Heart right ventricle (tissue), 16 donors: ENCODE data around the gene GALNT14. TPM values are rescaled to one million over a fixed set of nuclear protein-coding genes. Genes with fewer than 3 reads are reported as not detected.

ENCODE experiments used
- ATAC-seq, 8 donors: fragments of 200-7000 bp; cut with Tn5 transposase; one replicate each; pipeline ENCODE4 v1.9.1; 2020; ENCODE audit warnings: mild to moderate bottlenecking in 8 of 8, moderate library complexity in 8 of 8, moderate number of reproducible peaks in 1 of 8
- DNase-seq, 2 donors: peaks; one replicate each; pipeline ENCODE4 v3.0.0-alpha.2; 2020
- H3K27ac ChIP-seq, 10 donors: fragments of 200-600 bp; sonication (generic) in 2 of 10; one replicate each; pipeline versions ENCODE4 v1.5.0 to v1.8.0; 2020 to 2022; ENCODE audit warnings: mild to moderate bottlenecking in 3 of 10
- H3K27me3 ChIP-seq, 7 donors: fragments of 200-600 bp; one replicate each; pipeline ENCODE4 v1.8.0; 2021 to 2022; ENCODE audit warnings: mild to moderate bottlenecking in 2 of 7
- H3K36me3 ChIP-seq, 9 donors: fragments of 200-600 bp; sonication (generic) in 1 of 9; one replicate each; pipeline versions ENCODE4 v1.5.0 to v1.8.0; 2020 to 2022; ENCODE audit warnings: mild to moderate bottlenecking in 2 of 9
- H3K4me1 ChIP-seq, 9 donors: fragments of 200-600 bp; sonication (generic) in 1 of 9; one replicate each; pipeline versions ENCODE4 v1.5.0 to v1.8.0; 2020 to 2022; ENCODE audit warnings: mild to moderate bottlenecking in 4 of 9
- H3K4me3 ChIP-seq, 10 donors: fragments of 200-600 bp; sonication (generic) in 2 of 10; one replicate each; pipeline versions ENCODE4 v1.5.0 to v1.8.0; 2020 to 2022; ENCODE audit warnings: mild to moderate bottlenecking in 7 of 10, moderate library complexity in 2 of 10
- H3K9me3 ChIP-seq, 11 donors: fragments of 200-600 bp in 10 of 11; sonication (generic) in 2 of 11; one replicate each; pipeline versions ENCODE4 v1.5.0 to v1.8.0; 2013 to 2022; ENCODE audit warnings: mild to moderate bottlenecking in 2 of 11, control low read depth in 1 of 11, moderate library complexity in 1 of 11
- WGBS, 2 donors: extraction: QIAGEN DNeasy Blood & Tissue Kit; methylation state at CpG; one replicate each; pipeline ENCODE4 v1.1.7; 2013; ENCODE audit warnings: inconsistent platforms in 1 of 2; 5-methylcytosine and 5-hydroxymethylcytosine counted together
- intact Hi-C, 10 donors: fragments of 100-400 bp; cut with DNase I; formaldehyde crosslinking; loops; one replicate each; pipeline versions ENCODE4 v1.11.1 to v1.14.2; 2022
- polyA plus RNA-seq, 2 donors: library from polyadenylated mRNA; stranded (reverse); fragments of 200-250 nt; gene quantifications; one replicate each; pipeline ENCODE4 v1.2.3, GENCODE V29; 2013
- total RNA-seq, 10 donors: library from RNA; stranded (reverse); fragmentation: NEBNext Ultra II Directional in 3 of 10; extraction: Animal tissue kit (Norgen Biotek cat#: 25700) in 3 of 10; gene quantifications; one replicate each; pipeline versions ENCODE4 v1.2.1 to v1.2.4, GENCODE V29; 2021 to 2023
- TF ChIP-seq, protein P1 (sequence below), 9 donors: fragments of 200-600 bp; sonication (generic) in 2 of 9; IDR thresholded peaks; one replicate each; pipeline versions ENCODE4 v1.5.0 to v1.8.0; 2021 to 2022; ENCODE audit warnings: antibody characterized with exemption in 9 of 9, mild to moderate bottlenecking in 5 of 9, moderate library complexity in 1 of 9
- donor health status: Arrhythmogenic right ventricular cardiomyopathy.
- donor health status: ischemic (EF 13 %, LVEDD 7.1; RV severe dilation, severe dysfunction).
- donor health status: healthy with polysubstance abuse.
- donor health status: DM: no; HTN: yes; CAD: no.
- donor health status: DM: no; HTN: no; CAD: no.
- donor health status: ischemic (EF 25% LVEDD 6.9; RV normal size, moderate dysfunction).
- donor health status: ischemic (EF 25% LVEDD 5.7; RV mildly dilated, moderate dysfunction).
- donor health status: healthy.
- donor health status: DM: yes; HTN: yes; CAD: no.
- donor health status: Ischemic cardiomyopathy.
- donor health status: ischemic (EF 35%, LVEDD 5.7; RV mildly dilated, moderate dysfunction).
- donor health status: nonischemic (EF 11% LVEDD 7.7; RV severe dilation, severe dysfunction).
- donor health status: DM: yes; HTN: yes; CAD: no.
- donor health status: PGD.
- donor health status: ischemic (EF 29% LVEDD 5.4; RV normal size, mild dysfunction).
- donor health status: nonischemic (EF 23%, LVEDD 6.1; RV moderate dilation, normal function).

Gene GALNT14
- total and polyA plus RNA-seq, 12 donors = 0.17 to 1.4 (median 0.63) TPM; not detected in 2

DNA sequence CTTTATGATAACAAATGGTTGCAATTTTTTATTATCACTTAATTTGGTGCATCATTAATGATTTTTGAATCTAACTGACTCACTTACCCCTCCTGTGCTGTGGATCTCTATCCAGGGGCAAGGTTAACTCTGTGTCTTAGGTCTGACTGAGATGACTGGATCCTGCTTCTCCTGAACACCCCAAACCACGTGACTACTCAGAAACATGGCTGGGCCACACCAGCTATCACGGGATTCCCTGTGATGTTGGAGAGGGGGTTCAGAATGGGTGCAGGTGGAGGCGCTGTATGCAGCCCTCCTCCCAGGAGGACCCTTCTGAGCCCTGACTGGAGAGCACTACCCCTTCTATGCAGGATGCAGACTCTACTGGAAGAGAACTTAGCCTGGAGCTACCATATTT is 178.6 kb downstream of the GALNT14 start:
- H3K36me3 ChIP-seq = no peaks in the 10 kb centered on the region
- H3K9me3 ChIP-seq = no peaks in the 10 kb centered on the region
- ATAC-seq (no peak), DNase-seq (no peak)
- H3K27me3 ChIP-seq = peaks cover 0 to 1% (median 0%) of the 10 kb centered on the region in 7 donors
- intact Hi-C loops = no loop called here
- H3K4me1 ChIP-seq = no peaks in the 10 kb centered on the region
- no peak overlapping the region for H3K4me3 ChIP-seq
- TF ChIP-seq, protein P1, sequence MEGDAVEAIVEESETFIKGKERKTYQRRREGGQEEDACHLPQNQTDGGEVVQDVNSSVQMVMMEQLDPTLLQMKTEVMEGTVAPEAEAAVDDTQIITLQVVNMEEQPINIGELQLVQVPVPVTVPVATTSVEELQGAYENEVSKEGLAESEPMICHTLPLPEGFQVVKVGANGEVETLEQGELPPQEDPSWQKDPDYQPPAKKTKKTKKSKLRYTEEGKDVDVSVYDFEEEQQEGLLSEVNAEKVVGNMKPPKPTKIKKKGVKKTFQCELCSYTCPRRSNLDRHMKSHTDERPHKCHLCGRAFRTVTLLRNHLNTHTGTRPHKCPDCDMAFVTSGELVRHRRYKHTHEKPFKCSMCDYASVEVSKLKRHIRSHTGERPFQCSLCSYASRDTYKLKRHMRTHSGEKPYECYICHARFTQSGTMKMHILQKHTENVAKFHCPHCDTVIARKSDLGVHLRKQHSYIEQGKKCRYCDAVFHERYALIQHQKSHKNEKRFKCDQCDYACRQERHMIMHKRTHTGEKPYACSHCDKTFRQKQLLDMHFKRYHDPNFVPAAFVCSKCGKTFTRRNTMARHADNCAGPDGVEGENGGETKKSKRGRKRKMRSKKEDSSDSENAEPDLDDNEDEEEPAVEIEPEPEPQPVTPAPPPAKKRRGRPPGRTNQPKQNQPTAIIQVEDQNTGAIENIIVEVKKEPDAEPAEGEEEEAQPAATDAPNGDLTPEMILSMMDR (IDR thresholded peaks at IDR 0.05) = no peak
- 89 to 91% methylated on average over 3 of the region's 3 CpGs for WGBS, 2 donors
- H3K27ac ChIP-seq = no peak overlapping the region

DNA sequence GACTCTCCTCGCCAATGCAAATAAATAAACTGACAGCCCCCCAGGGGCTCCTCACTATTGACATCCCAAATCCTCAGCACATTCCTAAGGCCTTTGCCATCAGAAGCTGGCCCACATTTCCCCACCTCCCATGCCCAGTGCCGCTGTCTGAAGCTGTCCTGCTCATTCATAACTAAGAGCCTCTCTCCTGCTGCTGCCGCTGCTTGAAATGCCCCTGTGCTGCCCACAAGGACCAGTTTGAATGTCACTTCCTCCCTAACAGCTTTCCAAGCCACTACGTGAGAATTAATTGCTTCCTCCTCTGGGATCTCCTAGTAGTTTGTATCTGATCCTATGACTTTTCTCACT is 179.3 kb downstream of the GALNT14 start:
- intact Hi-C loops = no loop called here

DNA sequence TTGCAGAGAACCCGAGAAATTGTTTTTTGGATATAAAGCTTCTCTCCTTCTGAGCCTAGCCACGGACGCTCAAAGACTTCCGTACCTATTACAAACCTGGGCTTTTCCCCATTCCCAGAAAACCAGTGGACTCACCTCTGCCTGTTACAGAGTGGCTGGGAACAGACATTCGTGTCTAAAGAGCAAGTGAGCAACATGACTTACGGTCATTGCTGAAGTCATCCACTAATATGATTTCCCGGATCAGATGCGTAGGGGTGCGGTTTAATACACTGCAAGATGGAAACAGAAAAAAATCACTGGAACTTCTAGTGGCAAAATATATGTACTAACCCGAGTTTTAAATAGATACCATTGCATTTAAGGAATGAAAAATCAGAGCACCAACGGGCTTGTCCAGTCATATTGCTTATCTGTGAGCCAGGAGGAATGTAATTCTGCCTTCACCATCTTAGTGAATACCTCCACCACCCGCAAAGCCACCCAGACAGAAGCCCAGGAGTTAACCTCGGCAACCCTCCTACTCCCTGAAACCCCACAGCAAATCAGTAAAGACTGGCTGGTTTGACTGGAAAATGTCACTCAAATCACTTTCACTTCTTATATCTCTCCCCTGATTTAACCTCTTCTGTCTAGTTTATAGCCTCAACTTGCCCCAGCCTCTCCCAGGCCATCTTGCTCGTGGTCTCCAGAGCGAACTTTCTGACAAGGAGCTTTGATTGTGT is 179.9 kb downstream of the GALNT14 start:
- H3K9me3 ChIP-seq = no peaks in the 10 kb centered on the region
- no peak overlapping the region for H3K27ac ChIP-seq
- ATAC-seq (no peak), DNase-seq (no peak)
- no peaks in the 10 kb centered on the region for H3K27me3 ChIP-seq
- H3K36me3 ChIP-seq = no peaks in the 10 kb centered on the region
- intact Hi-C loops = no loop called here
- H3K4me1 ChIP-seq = no peaks in the 10 kb centered on the region
- TF ChIP-seq, protein P1 (IDR thresholded peaks at IDR 0.05) = no peak
- 85% methylated on average over 15 of the region's 15 CpGs for WGBS, 2 donors
- no peak overlapping the region for H3K4me3 ChIP-seq

More for the DNA sequence above, 179.3 kb downstream of the GALNT14 start:
- no peak for ATAC-seq
- H3K27me3 ChIP-seq = no peaks in the 10 kb centered on the region
- H3K9me3 ChIP-seq = no peaks in the 10 kb centered on the region
- no peaks in the 10 kb centered on the region for H3K36me3 ChIP-seq
- H3K4me1 ChIP-seq = no peaks in the 10 kb centered on the region
- DNase-seq = no peak
- no peak overlapping the region for H3K4me3 ChIP-seq
- no peak overlapping the region for H3K27ac ChIP-seq
- TF ChIP-seq, protein P1 (IDR thresholded peaks at IDR 0.05) = no peak
- WGBS, 2 donors = 49 to 57% methylated on average over 4 of the region's 4 CpGs

DNA sequence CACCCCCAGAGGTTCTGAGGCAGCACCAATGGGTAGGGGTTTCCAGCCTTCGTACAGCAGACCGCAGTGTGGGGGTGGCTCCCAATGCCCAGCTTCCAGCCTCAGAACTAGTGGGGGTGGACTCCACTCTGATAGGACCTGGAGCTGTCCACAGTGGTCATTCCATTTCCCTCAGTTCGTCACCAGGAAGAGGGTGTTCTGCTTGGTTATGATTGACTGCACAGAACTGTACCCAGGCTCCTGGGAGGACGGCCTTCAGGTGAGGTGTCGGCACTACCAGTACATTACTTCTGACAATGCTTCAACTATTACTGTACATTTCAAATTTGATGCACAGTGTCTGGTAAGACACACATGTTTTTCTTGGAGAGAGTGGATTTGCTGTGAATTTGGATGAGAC is 180.6 kb downstream of the GALNT14 start:
- H3K36me3 ChIP-seq = no peaks in the 10 kb centered on the region
- no peak overlapping the region for H3K27ac ChIP-seq
- H3K27me3 ChIP-seq = no peaks in the 10 kb centered on the region
- intact Hi-C loops = no loop called here
- no peak overlapping the region for H3K4me3 ChIP-seq
- 92 to 94% methylated on average over 5 of the region's 5 CpGs for WGBS, 2 donors
- H3K4me1 ChIP-seq = no peaks in the 10 kb centered on the region
- no peak for DNase-seq
- no peak for ATAC-seq
- no peaks in the 10 kb centered on the region for H3K9me3 ChIP-seq
- TF ChIP-seq, protein P1 (IDR thresholded peaks at IDR 0.05) = no peak
